ENCODE data around the gene NPPC. TPM values are rescaled to one million over a fixed set of nuclear protein-coding genes. Genes with fewer than 3 reads are reported as not detected.

Gene NPPC
- total RNA-seq, 1 donor from 2014 or later, result 1.6 TPM

- peaks cover 20% of the 10 kb centered on the region for H3K27me3 Mint-ChIP-seq (ENCODE audit: insufficient read depth)
- H3K36me3 Mint-ChIP-seq (ENCODE audit: low read depth), result no peaks in the 10 kb centered on the region
- H3K4me1 Mint-ChIP-seq (ENCODE audit: low read depth), result no peaks in the 10 kb centered on the region
- H3K4me3 Mint-ChIP-seq, result no peak overlapping the region
- no peak overlapping the region for H3K27ac Mint-ChIP-seq
- H3K9me3 Mint-ChIP-seq, result no peaks in the 10 kb centered on the region
- intact Hi-C loops (cut with micrococcal nuclease), result no loop called here
- DNase-seq (ENCODE audit: low spot score), result no peak
These were observed 7.1 kb upstream of the NPPC start for GRCh38 chr2:231932985-231933915.

DNA sequence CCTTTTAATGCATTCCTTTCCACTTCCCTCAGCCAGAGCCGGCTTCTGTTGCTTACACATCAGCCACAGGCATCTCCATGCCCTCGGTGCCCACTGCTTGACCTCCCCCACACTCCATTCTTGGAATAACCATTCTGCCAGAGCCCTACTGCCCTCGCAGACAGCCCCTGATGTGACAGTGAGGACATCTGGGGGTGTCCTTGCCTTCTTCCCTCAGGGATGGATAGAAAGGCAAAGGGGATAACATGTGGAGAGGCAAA is 6.4 kb upstream of the NPPC start:
- Mint-ChIP-seq H3K36me3 (ENCODE audit: low read depth) (no peaks in the 10 kb centered on the region), H3K4me3 (no peak overlapping the region), H3K27me3 (ENCODE audit: insufficient read depth) (peaks cover 25% of the 10 kb centered on the region), H3K4me1 (ENCODE audit: low read depth) (no peaks in the 10 kb centered on the region), H3K9me3 (no peaks in the 10 kb centered on the region), H3K27ac (no peak overlapping the region)
- no peak for DNase-seq (ENCODE audit: low spot score)
- intact Hi-C loops (cut with micrococcal nuclease), result no loop called here

DNA sequence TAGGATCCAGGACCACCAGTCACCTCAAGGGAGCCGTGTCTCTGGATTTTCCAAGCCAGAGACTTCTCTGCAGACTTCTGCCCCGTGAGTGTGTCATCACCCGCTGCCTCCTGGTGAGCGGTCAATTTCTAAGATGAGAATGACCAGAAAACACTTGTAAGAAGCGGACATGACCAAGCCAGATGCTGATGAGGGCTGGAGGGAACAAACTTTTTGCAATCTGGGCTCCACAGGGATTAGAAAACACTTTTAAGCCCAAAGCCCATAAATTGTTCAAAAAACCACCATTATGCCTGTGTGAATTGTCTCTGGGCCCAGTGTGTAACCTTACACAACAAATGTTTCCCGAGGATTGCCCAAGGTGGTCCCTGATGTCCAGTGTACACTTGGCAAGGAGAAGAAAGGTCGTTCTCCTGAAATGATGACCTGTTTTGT is 5.3 kb upstream of the NPPC start:
- H3K27me3 Mint-ChIP-seq (ENCODE audit: insufficient read depth), result peaks cover 37% of the 10 kb centered on the region
- no peaks in the 10 kb centered on the region for H3K9me3 Mint-ChIP-seq
- no peak overlapping the region for H3K4me3 Mint-ChIP-seq
- intact Hi-C loops (cut with micrococcal nuclease), result no loop called here
- no peak overlapping the region for H3K27ac Mint-ChIP-seq
- no peaks in the 10 kb centered on the region for H3K36me3 Mint-ChIP-seq (ENCODE audit: low read depth)
- H3K4me1 Mint-ChIP-seq (ENCODE audit: low read depth), result no peaks in the 10 kb centered on the region
- no peak for DNase-seq (ENCODE audit: low spot score)

DNA sequence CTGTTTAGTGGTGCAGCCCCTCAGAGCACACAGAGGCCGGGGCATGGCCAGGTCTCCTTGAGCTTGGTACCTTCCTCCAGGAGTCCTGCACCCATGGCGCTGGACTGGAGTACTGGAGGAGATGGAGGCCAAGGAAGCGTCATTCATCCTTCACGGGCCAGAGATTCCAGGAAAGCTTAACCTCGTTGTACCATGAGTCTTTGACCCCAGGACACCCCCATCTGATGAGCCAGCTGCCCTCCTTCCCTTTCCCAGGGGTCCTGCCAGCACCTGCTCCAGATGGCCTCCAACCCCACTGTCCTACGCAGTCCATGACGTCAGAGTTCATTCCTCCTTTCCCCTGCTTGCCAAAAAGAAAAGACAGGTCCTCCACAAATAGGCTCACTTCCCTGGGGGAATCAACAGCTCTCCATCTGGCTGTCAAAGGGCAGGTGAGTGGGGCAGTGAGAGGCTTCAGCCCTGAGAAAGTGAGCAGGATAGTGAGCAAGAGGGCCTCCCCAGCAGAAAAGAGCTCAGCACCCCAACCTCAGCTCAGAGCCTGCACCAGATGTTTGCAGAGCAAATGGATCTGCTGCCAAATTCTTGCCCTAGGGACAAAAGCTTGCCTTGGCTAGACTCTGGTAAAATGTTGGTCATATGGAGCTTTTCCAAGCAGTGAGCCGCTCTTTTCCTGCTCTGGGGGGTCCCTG is 4.5 kb upstream of the NPPC start:
- H3K27me3 Mint-ChIP-seq (ENCODE audit: insufficient read depth), result peaks cover 38% of the 10 kb centered on the region
- DNase-seq (ENCODE audit: low spot score), result no peak
- H3K36me3 Mint-ChIP-seq (ENCODE audit: low read depth), result no peaks in the 10 kb centered on the region
- intact Hi-C loops (cut with micrococcal nuclease), result no loop called here
- no peak overlapping the region for H3K27ac Mint-ChIP-seq
- no peaks in the 10 kb centered on the region for H3K9me3 Mint-ChIP-seq
- no peak overlapping the region for H3K4me3 Mint-ChIP-seq
- H3K4me1 Mint-ChIP-seq (ENCODE audit: low read depth), result no peaks in the 10 kb centered on the region

DNA sequence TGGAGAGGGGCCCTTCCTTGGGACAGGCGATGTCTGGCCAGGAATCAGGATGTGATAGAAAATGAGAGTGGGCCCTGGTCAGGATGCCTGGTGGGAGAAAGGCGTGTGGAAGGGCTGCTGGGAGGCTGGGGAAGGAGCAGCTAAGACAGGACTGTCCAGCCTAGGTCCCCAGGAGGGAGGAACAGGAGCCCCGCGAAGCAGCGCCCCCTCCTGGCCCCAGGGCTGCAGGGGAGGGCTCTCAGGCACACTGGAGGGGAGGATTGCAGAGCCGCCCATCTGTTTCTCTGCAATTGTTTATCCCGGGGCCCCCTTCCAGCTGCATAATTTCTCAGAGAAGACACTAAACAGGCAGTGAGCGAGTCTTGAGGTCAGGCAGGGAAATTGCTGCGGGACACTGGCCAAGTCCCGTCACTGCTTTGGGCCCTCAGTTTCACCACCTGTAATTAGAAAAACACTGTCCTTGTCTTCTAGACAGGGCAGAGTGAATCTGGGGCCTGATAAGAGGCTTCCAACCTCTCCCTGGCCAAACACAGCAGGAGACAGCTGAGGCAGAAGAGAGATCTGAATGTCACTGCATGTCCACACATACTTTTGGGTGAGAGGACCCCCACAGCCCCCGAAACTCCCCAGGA is 3.9 kb upstream of the NPPC start:
- H3K9me3 Mint-ChIP-seq, result no peaks in the 10 kb centered on the region
- no peak for DNase-seq (ENCODE audit: low spot score)
- H3K4me1 Mint-ChIP-seq (ENCODE audit: low read depth), result no peaks in the 10 kb centered on the region
- H3K27me3 Mint-ChIP-seq (ENCODE audit: insufficient read depth), result peaks cover 38% of the 10 kb centered on the region
- no peaks in the 10 kb centered on the region for H3K36me3 Mint-ChIP-seq (ENCODE audit: low read depth)
- intact Hi-C loops (cut with micrococcal nuclease), result loop anchor here (5.0 to 10.0 kb wide), 2 partner anchors 302 to 595 kb away; partner anchors contain the start of genes CHRND and PRSS56
- no peak overlapping the region for H3K4me3 Mint-ChIP-seq
- no peak overlapping the region for H3K27ac Mint-ChIP-seq

DNA sequence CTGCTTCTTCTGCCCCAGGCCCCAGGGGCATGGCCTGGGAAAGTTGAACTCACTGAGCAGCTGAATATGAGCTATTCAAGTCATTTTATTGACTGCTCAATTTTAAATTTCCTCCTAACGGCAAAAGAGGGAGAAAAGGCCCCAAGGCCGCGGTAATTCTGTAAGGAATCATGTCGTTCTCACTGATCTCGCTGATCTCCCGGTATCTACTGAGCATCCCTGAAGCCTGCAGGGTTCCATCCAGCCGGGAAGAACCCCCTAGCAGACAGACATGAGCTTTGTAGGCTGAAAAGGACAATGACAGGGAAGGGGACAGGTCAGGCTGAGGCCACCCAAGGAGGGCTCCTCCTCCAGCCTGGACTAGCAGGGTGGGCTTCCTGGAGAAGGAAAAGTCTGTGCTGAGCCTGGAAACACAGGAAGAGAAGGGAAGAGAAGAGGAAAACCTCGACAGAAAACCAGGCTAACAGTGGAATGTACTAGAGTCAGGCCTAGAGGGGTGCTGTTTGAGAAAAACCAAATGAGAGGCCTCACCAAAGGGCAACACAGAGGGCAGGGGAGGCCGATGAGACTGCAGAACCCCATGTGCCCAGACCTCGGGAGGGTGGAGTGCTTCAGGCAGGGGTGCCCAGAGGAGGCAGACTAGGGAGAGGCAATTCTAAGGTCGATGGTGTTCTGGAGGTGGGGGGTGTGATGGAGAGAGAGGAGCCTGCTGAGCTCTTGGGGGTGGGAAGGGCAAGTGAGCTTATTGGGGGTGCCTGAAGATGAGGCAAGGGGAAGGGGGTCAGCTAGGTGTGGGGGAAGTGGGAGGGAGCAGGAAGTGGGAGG is 2.9 kb upstream of the NPPC start:
- DNase-seq (ENCODE audit: low spot score), result no peak

GRCh38 chr2:231928481-231928880 is 2.3 kb upstream of the NPPC start:
- H3K27ac Mint-ChIP-seq, result no peak overlapping the region
- DNase-seq (ENCODE audit: low spot score), result no peak
- intact Hi-C loops (cut with micrococcal nuclease), result loop anchor here (5.0 to 10.0 kb wide), 2 partner anchors 304 to 596 kb away; partner anchors contain the start of genes CHRND and PRSS56
- H3K36me3 Mint-ChIP-seq (ENCODE audit: low read depth), result no peaks in the 10 kb centered on the region
- no peak overlapping the region for H3K4me3 Mint-ChIP-seq
- no peaks in the 10 kb centered on the region for H3K4me1 Mint-ChIP-seq (ENCODE audit: low read depth)
- peaks cover 53% of the 10 kb centered on the region for H3K27me3 Mint-ChIP-seq (ENCODE audit: insufficient read depth)
- no peaks in the 10 kb centered on the region for H3K9me3 Mint-ChIP-seq

More for the DNA sequence above, 2.9 kb upstream of the NPPC start:
- H3K9me3 Mint-ChIP-seq, result no peaks in the 10 kb centered on the region
- intact Hi-C loops (cut with micrococcal nuclease), result loop anchor here (5.0 to 10.0 kb wide), 2 partner anchors 303 to 596 kb away; partner anchors contain the start of genes CHRND and PRSS56
- peaks cover 47% of the 10 kb centered on the region for H3K27me3 Mint-ChIP-seq (ENCODE audit: insufficient read depth)
- H3K27ac Mint-ChIP-seq, result no peak overlapping the region
- H3K4me1 Mint-ChIP-seq (ENCODE audit: low read depth), result no peaks in the 10 kb centered on the region
- no peak overlapping the region for H3K4me3 Mint-ChIP-seq
- H3K36me3 Mint-ChIP-seq (ENCODE audit: low read depth), result no peaks in the 10 kb centered on the region

- no peaks in the 10 kb centered on the region for H3K36me3 Mint-ChIP-seq (ENCODE audit: low read depth)
- H3K4me3 Mint-ChIP-seq, result no peak overlapping the region
- no peaks in the 10 kb centered on the region for H3K4me1 Mint-ChIP-seq (ENCODE audit: low read depth)
- no peaks in the 10 kb centered on the region for H3K9me3 Mint-ChIP-seq
- intact Hi-C loops (cut with micrococcal nuclease), result loop anchor here (5.0 to 10.0 kb wide), 2 partner anchors 305 to 597 kb away; partner anchors contain the start of genes CHRND and PRSS56
- no peak overlapping the region for H3K27ac Mint-ChIP-seq
- peaks cover 51% of the 10 kb centered on the region for H3K27me3 Mint-ChIP-seq (ENCODE audit: insufficient read depth)
- DNase-seq (ENCODE audit: low spot score), result no peak
These were observed 1.3 kb upstream of the NPPC start for GRCh38 chr2:231927566-231927890.

- Mint-ChIP-seq H3K27me3 (ENCODE audit: insufficient read depth) (peaks cover 51% of the 10 kb centered on the region), H3K9me3 (no peaks in the 10 kb centered on the region), H3K36me3 (ENCODE audit: low read depth) (no peaks in the 10 kb centered on the region), H3K27ac (no peak overlapping the region), H3K4me1 (ENCODE audit: low read depth) (no peaks in the 10 kb centered on the region), H3K4me3 (peak overlapping the region; percentile 57)
- intact Hi-C loops (cut with micrococcal nuclease), result loop anchor here (1.0 to 10.0 kb wide), 3 partner anchors 305 to 598 kb away; partner anchors contain the start of genes CHRND and PRSS56
- no peak for DNase-seq (ENCODE audit: low spot score)
These were observed 767 bp upstream of the NPPC start for GRCh38 chr2:231926761-231927565.

- no peak overlapping the region for H3K27ac Mint-ChIP-seq
- peak; percentile 54 for DNase-seq (ENCODE audit: low spot score)
- peaks cover 49% of the 10 kb centered on the region for H3K27me3 Mint-ChIP-seq (ENCODE audit: insufficient read depth)
- no peaks in the 10 kb centered on the region for H3K4me1 Mint-ChIP-seq (ENCODE audit: low read depth)
- no peak overlapping the region for H3K4me3 Mint-ChIP-seq
- no peaks in the 10 kb centered on the region for H3K9me3 Mint-ChIP-seq
- intact Hi-C loops (cut with micrococcal nuclease), result loop anchor here (1.0 to 10.0 kb wide), 6 partner anchors 217 to 599 kb away; partner anchors contain the start of genes CHRND and PRSS56
- no peaks in the 10 kb centered on the region for H3K36me3 Mint-ChIP-seq (ENCODE audit: low read depth)
These were observed 655 bp downstream of the NPPC start for GRCh38 chr2:231925303-231926179.

DNA sequence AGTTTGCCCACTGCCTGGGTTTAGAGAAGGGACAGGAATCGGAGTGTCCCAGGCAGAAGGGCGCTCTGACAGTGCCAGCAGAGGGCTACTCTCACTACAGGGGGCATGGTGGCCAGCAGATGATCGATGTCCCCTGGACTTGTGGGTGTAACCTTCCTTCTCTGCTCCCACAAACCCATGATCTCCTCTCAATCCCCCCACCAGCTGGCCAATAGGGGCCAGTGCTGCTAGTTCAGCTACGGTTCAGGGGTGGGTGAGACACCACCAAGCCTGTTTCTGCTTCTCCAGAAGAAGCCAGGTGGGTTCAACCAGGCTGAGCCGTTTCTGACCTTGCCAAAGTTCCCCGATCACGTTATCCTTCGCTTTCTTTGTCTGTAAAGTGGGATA is 1.3 kb downstream of the NPPC start:
- no peaks in the 10 kb centered on the region for H3K9me3 Mint-ChIP-seq
- H3K4me1 Mint-ChIP-seq (ENCODE audit: low read depth), result no peaks in the 10 kb centered on the region
- no peak for DNase-seq (ENCODE audit: low spot score)
- intact Hi-C loops (cut with micrococcal nuclease), result loop anchor here (1.0 to 10.0 kb wide), 5 partner anchors 217 to 600 kb away; partner anchors contain the start of genes CHRND and PRSS56
- peaks cover 49% of the 10 kb centered on the region for H3K27me3 Mint-ChIP-seq (ENCODE audit: insufficient read depth)
- no peaks in the 10 kb centered on the region for H3K36me3 Mint-ChIP-seq (ENCODE audit: low read depth)
- peak overlapping the region; percentile 59 for H3K4me3 Mint-ChIP-seq
- H3K27ac Mint-ChIP-seq, result no peak overlapping the region

Measured in activated T-helper 1 cell treated with anti-CD3 and anti-CD28 coated beads, Interleukin-12 subunit alpha, Interleukin-12 subunit beta, Interleukin-2, Interleukin-4 antibody, amounts not matched to agents 30 ng/mL and 10 ng/mL and 1 ng/mL, durations not matched to agents 14 hours and 24 hours and 36 hours (primary cell).